Naive thymus-derived CD8-positive, alpha-beta T cell (primary cell): Measurements from ENCODE around the gene ATG3. TPM values are rescaled to one million over a fixed set of nuclear protein-coding genes. Genes with fewer than 3 reads are reported as not detected.

ENCODE experiments used
- ATAC-seq, 2 donors: fragments of 150-1000 bp; cut with Tn5 transposase in 1 of 2; sonication (Bioruptor Pico), chemical (Tn5 transposase) in 1 of 2; 1 replicate in 1 of 2; 2 replicates in 1 of 2; pipeline ENCODE4 v1.10.0; 2021; ENCODE audit warnings: mild to moderate bottlenecking in 2 of 2, moderate library complexity in 2 of 2
- POLR2A ChIA-PET: fragments of 350-600 bp; sonication (Branson Sonifier 250); formaldehyde crosslinking; loops from one replicate; lab custom pipeline; 2021; ENCODE audit warnings: antibody characterized with exemption; lab: Charles Lee
- DNase-seq, 10 donors: peaks; one replicate each; pipeline versions ENCODE4 v3.0.0 to v3.0.0-alpha.2; 2020 to 2022
- H3K27ac Mint-ChIP-seq, 10 donors: one replicate each; pipeline ENCODE4 v1.8.0; 2020 to 2022; ENCODE audit warnings: mild to moderate bottlenecking in 10 of 10, mixed read lengths in 10 of 10, moderate library complexity in 4 of 10, inconsistent platforms in 1 of 10
- H3K27me3 Mint-ChIP-seq, 5 donors: one replicate each; pipeline ENCODE4 v1.8.0; 2021 to 2022; ENCODE audit warnings: mixed read lengths in 5 of 5
- H3K36me3 Mint-ChIP-seq, 3 donors: one replicate each; pipeline ENCODE4 v1.8.0; 2020 to 2022; ENCODE audit warnings: mixed read lengths in 3 of 3, mild to moderate bottlenecking in 2 of 3, inconsistent platforms in 1 of 3
- H3K4me1 Mint-ChIP-seq, 4 donors: one replicate each; pipeline ENCODE4 v1.8.0; 2021 to 2022; ENCODE audit warnings: mixed read lengths in 4 of 4
- H3K4me3 Mint-ChIP-seq, 10 donors: one replicate each; pipeline ENCODE4 v1.8.0; 2020 to 2022; ENCODE audit warnings: mild to moderate bottlenecking in 10 of 10, mixed read lengths in 10 of 10, moderate library complexity in 6 of 10, inconsistent platforms in 1 of 10
- H3K9me3 Mint-ChIP-seq, 9 donors: one replicate each; pipeline ENCODE4 v1.8.0; 2020 to 2022; ENCODE audit warnings: mixed read lengths in 9 of 9, mild to moderate bottlenecking in 3 of 9, inconsistent platforms in 1 of 9, moderate library complexity in 1 of 9
- polyA plus RNA-seq, 3 donors: library from polyadenylated mRNA; unstranded; fragments of 300-500 nt; fragmentation: Illumina TruSeq; gene quantifications; one replicate each; pipeline ENCODE4 v1.2.3, GENCODE V29; 2021
- total RNA-seq, 8 experiments: library from RNA in 2 of 8; stranded (reverse) in 2 of 8; gene quantifications; one replicate each; pipeline ENCODE4 v1.2.3 and lab custom pipeline; 2021 to 2026

The ATG3 gene
- total and polyA plus RNA-seq, 5 experiments from 2014 or later, result 49.7 to 78.1 (median 73.4) TPM

DNA sequence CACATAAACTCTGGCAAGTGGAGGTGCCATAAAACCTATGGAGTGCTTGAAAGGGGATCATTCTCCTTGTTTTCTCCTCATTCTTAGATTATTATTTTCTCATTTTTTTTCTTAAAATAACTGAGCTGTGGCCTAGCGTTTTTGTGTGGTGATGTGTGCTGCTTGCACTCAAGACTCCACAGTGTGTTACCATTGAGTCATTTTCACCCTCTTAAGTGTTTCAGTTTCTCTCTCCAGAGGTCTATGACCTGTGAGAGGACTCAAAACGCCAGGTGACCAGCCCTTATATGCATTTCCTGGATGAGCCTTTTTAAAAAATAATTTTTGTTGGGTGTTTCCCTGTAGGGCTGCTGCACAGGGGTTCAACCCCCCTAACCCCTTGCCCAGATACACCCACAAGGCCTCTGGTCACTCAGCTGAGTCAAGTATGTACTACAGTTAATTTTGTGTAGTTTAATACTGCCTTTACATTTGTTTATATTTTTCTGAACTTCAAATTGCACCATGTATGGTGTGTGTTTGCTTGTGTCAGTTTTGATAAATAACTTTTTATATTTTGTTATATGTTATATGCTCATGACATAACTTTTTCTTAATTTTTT is 47.1 kb downstream of the ATG3 start:
- H3K36me3 Mint-ChIP-seq, result peaks cover 0 to 7% (median 3%) of the 10 kb centered on the region in 3 donors
- DNase-seq, result no peak
- no peaks in the 10 kb centered on the region for H3K27me3 Mint-ChIP-seq
- peaks cover 0 to 6% (median 2%) of the 10 kb centered on the region in 9 donors for H3K9me3 Mint-ChIP-seq
- no peak overlapping the region for H3K4me3 Mint-ChIP-seq
- no peak for ATAC-seq
- no peak overlapping the region for H3K27ac Mint-ChIP-seq
- peaks cover 7 to 37% (median 21%) of the 10 kb centered on the region in 4 donors for H3K4me1 Mint-ChIP-seq
- POLR2A ChIA-PET, result interaction anchor here (1.2 kb wide), 1 partner anchor 13 kb away, joined by 4 read pairs; no protein-coding TSS in a partner anchor

GRCh38 chr3:112512320-112512719 is 49.4 kb downstream of the ATG3 start:
- H3K4me1 Mint-ChIP-seq, result peaks cover 6 to 37% (median 15%) of the 10 kb centered on the region in 4 donors
- no peaks in the 10 kb centered on the region for H3K27me3 Mint-ChIP-seq
- DNase-seq (no peak), ATAC-seq (no peak)
- POLR2A ChIA-PET, result no interaction called here
- H3K4me3 Mint-ChIP-seq, result no peak overlapping the region
- H3K36me3 Mint-ChIP-seq, result peaks cover 0 to 7% (median 3%) of the 10 kb centered on the region in 3 donors
- peaks cover 0 to 6% (median 2%) of the 10 kb centered on the region in 9 donors for H3K9me3 Mint-ChIP-seq
- H3K27ac Mint-ChIP-seq, result no peak overlapping the region

- ATAC-seq, result no peak
- H3K9me3 Mint-ChIP-seq, result peaks cover 0 to 6% (median 3%) of the 10 kb centered on the region in 9 donors
- H3K4me1 Mint-ChIP-seq, result peaks cover 3 to 52% (median 19%) of the 10 kb centered on the region in 4 donors
- peak overlapping the region in 2 of 10 donors; percentile 35 to 74 for H3K27ac Mint-ChIP-seq
- peaks cover 0 to 7% (median 3%) of the 10 kb centered on the region in 3 donors for H3K36me3 Mint-ChIP-seq
- POLR2A ChIA-PET, result no interaction called here
- no peaks in the 10 kb centered on the region for H3K27me3 Mint-ChIP-seq
- peak overlapping the region in 2 of 10 donors; percentile 4 to 28 for H3K4me3 Mint-ChIP-seq
- DNase-seq, result no peak
Observed at GRCh38 chr3:112508860-112509259, 52.9 kb downstream of the ATG3 start.

GRCh38 chr3:112508261-112508660 is 53.5 kb downstream of the ATG3 start:
- Mint-ChIP-seq H3K36me3 (peaks cover 0 to 7% (median 3%) of the 10 kb centered on the region in 3 donors), H3K4me3 (no peak overlapping the region), H3K4me1 (peaks cover 3 to 56% (median 19%) of the 10 kb centered on the region in 4 donors), H3K27me3 (no peaks in the 10 kb centered on the region), H3K9me3 (peaks cover 0 to 6% (median 3%) of the 10 kb centered on the region in 9 donors), H3K27ac (peak overlapping the region in 3 of 10 donors; percentile 35 to 74 (median 38))
- POLR2A ChIA-PET, result no interaction called here
- DNase-seq (no peak), ATAC-seq (no peak)

DNA sequence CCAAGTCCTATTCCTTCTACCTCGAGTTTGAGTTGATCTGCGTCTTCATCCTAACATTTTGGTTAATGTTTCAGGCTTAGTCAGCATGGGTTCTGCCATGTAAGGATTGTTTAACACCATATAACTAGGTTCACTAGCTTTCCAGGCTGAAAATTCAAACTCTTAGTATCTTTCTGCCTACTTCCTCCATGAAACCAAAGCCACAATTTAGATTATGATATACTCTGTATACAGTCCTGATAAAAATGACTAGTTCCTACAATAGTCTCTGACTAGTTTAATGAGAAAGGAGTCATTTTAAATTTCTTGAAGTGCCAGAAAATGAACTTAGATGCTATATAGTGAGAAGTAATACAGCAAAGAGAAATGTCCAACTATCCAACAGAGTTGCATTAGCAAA is 55.9 kb downstream of the ATG3 start:
- peak overlapping the region in 1 of 10 donors; percentile 76 for H3K27ac Mint-ChIP-seq
- peaks cover 0 to 4% (median 0%) of the 10 kb centered on the region in 9 donors for H3K9me3 Mint-ChIP-seq
- DNase-seq (no peak), ATAC-seq (no peak)
- no peak overlapping the region for H3K4me3 Mint-ChIP-seq
- POLR2A ChIA-PET, result no interaction called here
- H3K4me1 Mint-ChIP-seq, result peaks cover 3 to 64% (median 22%) of the 10 kb centered on the region in 4 donors
- no peaks in the 10 kb centered on the region for H3K27me3 Mint-ChIP-seq
- H3K36me3 Mint-ChIP-seq, result no peaks in the 10 kb centered on the region

- Mint-ChIP-seq H3K9me3 (peaks cover 0 to 4% (median 0%) of the 10 kb centered on the region in 9 donors), H3K27me3 (no peaks in the 10 kb centered on the region), H3K27ac (peak overlapping the region in 1 of 10 donors; percentile 36), H3K4me1 (peaks cover 9 to 73% (median 37%) of the 10 kb centered on the region in 4 donors), H3K36me3 (no peaks in the 10 kb centered on the region), H3K4me3 (peak overlapping the region in 1 of 10 donors; percentile 21)
- ATAC-seq (no peak), DNase-seq (no peak)
- POLR2A ChIA-PET, result interaction anchor here (0.9 kb wide), 1 partner anchor 12 kb away, joined by 3 read pairs; no protein-coding TSS in a partner anchor
Observed at GRCh38 chr3:112504123-112504522, 57.6 kb downstream of the ATG3 start.

- H3K4me1 Mint-ChIP-seq, result peaks cover 9 to 66% (median 35%) of the 10 kb centered on the region in 4 donors
- H3K9me3 Mint-ChIP-seq, result peaks cover 0 to 4% (median 0%) of the 10 kb centered on the region in 9 donors
- peak overlapping the region in 1 of 10 donors; percentile 30 for H3K4me3 Mint-ChIP-seq
- POLR2A ChIA-PET, result interaction anchor here (0.9 kb wide), 1 partner anchor 13 kb away, joined by 3 read pairs; no protein-coding TSS in a partner anchor
- no peak for ATAC-seq
- H3K27me3 Mint-ChIP-seq, result no peaks in the 10 kb centered on the region
- peak overlapping the region in 1 of 10 donors; percentile 36 for H3K27ac Mint-ChIP-seq
- no peak for DNase-seq
- H3K36me3 Mint-ChIP-seq, result no peaks in the 10 kb centered on the region
Observed at GRCh38 chr3:112503304-112503972, 58.3 kb downstream of the ATG3 start.

DNA sequence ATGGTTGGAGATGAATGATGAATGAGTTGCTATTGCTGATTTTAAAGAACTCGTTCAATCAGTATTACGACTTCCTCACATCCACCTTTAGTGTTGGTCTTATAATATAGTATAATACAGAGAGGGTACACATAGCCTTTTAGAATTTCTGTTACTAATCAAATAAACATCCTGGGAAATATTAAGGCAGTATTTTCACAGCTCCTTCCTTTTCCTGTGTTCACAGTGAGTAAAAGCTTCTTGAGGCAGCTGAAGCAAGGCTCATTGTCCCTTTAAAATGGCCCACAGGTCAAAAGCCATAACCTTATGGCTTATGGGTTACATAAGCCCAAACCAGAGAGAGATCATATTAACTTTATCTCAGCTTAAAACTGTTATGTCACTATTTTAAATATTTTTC is 61.1 kb downstream of the ATG3 start:
- DNase-seq (no peak), ATAC-seq (no peak)
- Mint-ChIP-seq H3K36me3 (peaks cover 0 to 6% (median 0%) of the 10 kb centered on the region in 3 donors), H3K27me3 (no peaks in the 10 kb centered on the region), H3K27ac (peak overlapping the region in 8 of 10 donors; percentile 74 to 98 (median 91)), H3K4me1 (peaks cover 11 to 67% (median 39%) of the 10 kb centered on the region in 4 donors), H3K4me3 (peak overlapping the region in 2 of 10 donors; percentile 8 to 94), H3K9me3 (peaks cover 0 to 4% (median 0%) of the 10 kb centered on the region in 9 donors)
- POLR2A ChIA-PET, result interaction anchor here (1.3 to 2.1 kb wide), 4 partner anchors 14 to 167 kb away, joined by 4 to 7 read pairs (median 6); partner anchors contain the start of gene CD200

DNA sequence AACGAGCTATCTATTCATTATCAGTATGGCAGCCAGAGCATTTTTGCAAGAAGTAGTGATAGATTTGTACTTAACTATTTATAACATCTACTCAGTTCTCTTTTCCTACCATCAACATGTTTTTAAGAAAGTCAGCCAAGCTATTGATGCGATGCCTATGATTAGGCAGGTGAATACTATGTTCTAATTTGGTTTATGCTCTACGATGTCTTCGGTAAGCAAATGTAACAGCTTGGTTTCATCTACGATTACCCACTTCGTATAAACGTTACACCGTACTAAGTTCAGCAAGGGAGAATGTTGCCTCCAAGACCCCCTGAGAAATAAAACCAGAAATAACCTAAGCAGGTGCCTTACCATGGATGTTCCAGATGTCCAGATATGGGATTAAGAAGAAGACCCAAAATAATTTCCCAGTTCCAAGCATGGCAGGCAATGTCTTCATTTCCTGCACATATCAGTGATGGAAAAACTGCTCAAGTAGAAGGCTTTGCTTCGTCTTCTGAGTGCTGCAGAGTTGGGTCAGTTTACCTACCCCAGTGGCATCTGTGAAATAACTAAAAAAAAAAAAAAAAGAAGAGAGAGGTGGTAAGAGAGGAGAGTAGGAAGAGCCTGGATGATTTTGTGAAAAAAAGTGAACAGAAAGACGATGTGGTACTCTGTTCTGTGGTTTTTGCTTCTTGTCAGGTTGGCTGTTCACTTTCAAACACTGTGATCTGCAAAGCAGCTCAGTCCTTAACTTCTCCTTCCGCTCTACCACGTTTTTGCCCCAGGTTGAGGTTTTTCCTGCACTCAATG is 62.6 kb downstream of the ATG3 start, which contains the start of gene BTLA:
Gene BTLA, minus strand, starts transcription at position 559 of the 798 bp plus-strand sequence. Its CDS starts 114 bp downstream, at position 445.
- peaks cover 5 to 15% (median 5%) of the 10 kb centered on the region in 3 donors for H3K36me3 Mint-ChIP-seq
- H3K9me3 Mint-ChIP-seq, result peaks cover 0 to 7% (median 0%) of the 10 kb centered on the region in 9 donors
- POLR2A ChIA-PET, result interaction anchor here (0.7 to 2.1 kb wide), 11 partner anchors 29 to 1195 kb away, joined by 3 to 12 read pairs (median 5); partner anchors contain the start of gene CD200
- peak within 1 kb of the TSS; percentile 91 to 98 (median 96) for H3K4me3 Mint-ChIP-seq
- no peaks in the 10 kb centered on the region for H3K27me3 Mint-ChIP-seq
- DNase-seq, result peak in 6 of 10 donors; percentile 15 to 59 (median 30)
- H3K4me1 Mint-ChIP-seq, result peaks cover 19 to 68% (median 54%) of the 10 kb centered on the region in 4 donors
- peak within 1 kb of the TSS; percentile 85 to 99 (median 92) for H3K27ac Mint-ChIP-seq
- peak; percentile 72 to 77 for ATAC-seq

DNA sequence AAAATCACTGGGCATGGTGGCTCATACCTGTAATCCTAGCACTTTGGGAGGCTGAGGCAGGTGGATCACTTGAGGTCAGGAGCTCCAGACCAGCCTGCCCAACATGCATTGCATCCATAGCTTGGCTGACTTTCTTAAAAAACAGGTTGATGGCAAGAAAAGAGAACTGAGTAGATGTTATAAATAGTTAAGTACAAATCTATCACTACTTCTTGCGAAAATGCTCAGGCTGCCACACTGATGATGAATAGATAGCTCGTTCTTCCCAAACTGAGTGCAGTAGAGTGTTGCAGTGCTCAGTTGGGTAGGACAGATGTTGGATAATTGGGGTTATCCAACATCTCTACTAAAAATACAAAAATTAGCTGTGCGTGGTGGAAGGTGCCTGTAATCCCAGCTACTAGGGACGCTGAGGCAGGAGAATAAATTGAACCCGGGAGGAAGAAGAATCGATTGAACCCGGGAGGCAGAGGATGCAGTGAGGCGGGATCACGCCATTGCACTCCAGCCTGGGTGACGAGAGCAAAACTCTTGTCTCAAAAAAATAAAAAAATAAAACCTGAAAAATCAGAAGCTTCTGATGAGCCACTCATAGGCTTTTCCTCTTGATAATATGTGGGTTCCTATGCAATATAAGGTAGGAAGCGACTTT is 63.7 kb downstream of the ATG3 start:
- H3K27me3 Mint-ChIP-seq, result no peaks in the 10 kb centered on the region
- POLR2A ChIA-PET, result interaction anchor here (0.7 to 1.9 kb wide), 6 partner anchors 31 to 426 kb away, joined by 3 to 12 read pairs (median 7); partner anchors contain the start of gene CD200
- peaks cover 21 to 70% (median 65%) of the 10 kb centered on the region in 4 donors for H3K4me1 Mint-ChIP-seq
- ATAC-seq, result no peak
- peak overlapping the region; percentile 91 to 98 (median 96) for H3K4me3 Mint-ChIP-seq
- H3K9me3 Mint-ChIP-seq, result peaks cover 0 to 8% (median 0%) of the 10 kb centered on the region in 9 donors
- no peak for DNase-seq
- H3K36me3 Mint-ChIP-seq, result peaks cover 5 to 24% (median 8%) of the 10 kb centered on the region in 3 donors
- peak overlapping the region; percentile 82 to 99 (median 92) for H3K27ac Mint-ChIP-seq

GRCh38 chr3:112496366-112497067 is 65.2 kb downstream of the ATG3 start:
- ATAC-seq (peak; percentile 23 to 54), DNase-seq (peak in 2 of 10 donors; percentile 22 to 28)
- Mint-ChIP-seq H3K9me3 (peaks cover 0 to 8% (median 0%) of the 10 kb centered on the region in 9 donors), H3K4me1 (peaks cover 31 to 80% (median 78%) of the 10 kb centered on the region in 4 donors), H3K27ac (peak overlapping the region; percentile 63 to 98 (median 78)), H3K4me3 (peak overlapping the region; percentile 75 to 98 (median 85)), H3K27me3 (no peaks in the 10 kb centered on the region), H3K36me3 (peaks cover 5 to 28% (median 8%) of the 10 kb centered on the region in 3 donors)
- POLR2A ChIA-PET, result interaction anchor here (0.8 to 1.3 kb wide), 2 partner anchors 13 to 425 kb away, joined by 3 read pairs; no protein-coding TSS in a partner anchor
